GM19025 (cell line): ENCODE measurements around the gene MRPS23.

ENCODE experiments used
- ATAC-seq: cut with Tn5 transposase; IDR thresholded peaks from one replicate; pipeline ENCODE4 v1.9.1; 2021; ENCODE audit warnings: mild to moderate bottlenecking, low read depth, moderate library complexity; ENCODE audit not compliant: unreplicated experiment

Gene MRPS23

GRCh38 chr17:57849874-57850754 lies at the start of gene MRPS23:
Gene MRPS23 (minus strand): TSS chr17:57850044. CDS start chr17:57850010, 34 bp downstream.
- ATAC-seq, result peak; percentile 86

GRCh38 chr17:57899391-57899790 lies 49.5 kb upstream of the MRPS23 start:
- ATAC-seq, result no peak

- no peak for ATAC-seq
Measured at GRCh38 chr17:57898487-57899311, 48.9 kb upstream of the MRPS23 start.

- no peak for ATAC-seq
Measured at GRCh38 chr17:57895382-57896060, 45.7 kb upstream of the MRPS23 start.

GRCh38 chr17:57894848-57895247 lies 45.0 kb upstream of the MRPS23 start:
- no peak for ATAC-seq

GRCh38 chr17:57892820-57893595 lies 43.2 kb upstream of the MRPS23 start:
- no peak for ATAC-seq

- no peak for ATAC-seq
Measured at GRCh38 chr17:57892146-57892819, 42.4 kb upstream of the MRPS23 start.

GRCh38 chr17:57890857-57891232 lies 41.0 kb upstream of the MRPS23 start:
- no peak for ATAC-seq

- ATAC-seq, result no peak
Measured at GRCh38 chr17:57889892-57890856, 40.3 kb upstream of the MRPS23 start.

GRCh38 chr17:57889252-57889651 lies 39.4 kb upstream of the MRPS23 start:
- no peak for ATAC-seq

- ATAC-seq, result no peak
Measured at GRCh38 chr17:57888311-57889216, 38.7 kb upstream of the MRPS23 start.

GRCh38 chr17:57887161-57887560 lies 37.3 kb upstream of the MRPS23 start:
- no peak for ATAC-seq

GRCh38 chr17:57886020-57886419 lies 36.2 kb upstream of the MRPS23 start:
- ATAC-seq, result no peak

GRCh38 chr17:57885148-57885915 lies 35.5 kb upstream of the MRPS23 start:
- no peak for ATAC-seq

GRCh38 chr17:57881783-57882351 lies 32.0 kb upstream of the MRPS23 start:
- no peak for ATAC-seq

GRCh38 chr17:57881143-57881542 lies 31.3 kb upstream of the MRPS23 start:
- no peak for ATAC-seq
